GM18909 (cell line): ENCODE results near the gene COL4A1.

Experiments
- ATAC-seq: cut with Tn5 transposase; IDR thresholded peaks from one replicate; pipeline ENCODE4 v1.9.1; 2021; ENCODE audit warnings: mild to moderate bottlenecking; ENCODE audit not compliant: unreplicated experiment, poor library complexity

The COL4A1 gene

DNA sequence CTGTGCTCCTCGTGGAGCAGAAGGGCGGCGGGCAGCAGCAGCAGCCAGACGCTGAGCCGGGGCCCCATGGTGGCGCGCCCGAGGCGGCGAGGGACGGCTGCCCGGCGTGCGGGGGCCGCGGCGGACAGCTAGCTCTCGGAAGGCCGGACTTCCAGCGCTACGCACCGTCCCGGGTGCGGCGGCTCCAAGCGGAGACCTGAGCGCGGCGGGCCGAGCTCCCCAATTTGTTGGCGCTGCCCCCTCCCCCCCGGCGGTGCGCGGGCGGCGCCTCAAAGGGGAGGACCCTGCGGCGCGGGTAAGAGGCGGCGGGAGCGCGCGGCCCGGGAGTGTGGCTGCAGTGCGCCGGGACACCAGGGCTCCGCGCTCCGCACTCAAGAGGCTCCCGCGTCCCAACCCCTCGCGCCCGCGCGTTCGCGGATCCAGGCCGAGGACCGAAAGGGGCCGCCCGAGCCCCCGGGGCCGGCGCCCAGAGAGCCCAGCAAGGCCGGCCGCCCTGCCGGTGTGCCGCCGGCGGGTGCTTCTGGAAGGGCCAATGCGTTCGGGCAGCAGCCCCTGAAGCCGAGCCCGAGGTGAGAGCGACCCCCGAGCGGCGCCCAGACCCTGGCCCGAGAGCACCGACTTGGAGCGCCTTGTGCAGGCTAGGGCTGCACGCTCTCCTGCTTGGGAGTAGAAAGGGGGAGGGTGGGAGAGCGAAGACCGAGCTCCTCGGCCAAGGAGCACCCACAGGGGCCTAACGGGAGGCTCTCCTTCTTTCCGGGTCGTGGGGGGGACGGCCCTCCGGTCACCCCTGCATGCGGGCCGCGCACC, at the start of gene COL4A1, which contains the start of gene COL4A2:
TSS of gene COL4A1 (minus strand) at position 198 of the 807 bp plus-strand sequence. CDS start at position 68, 130 bp downstream.
TSS of gene COL4A2 (plus strand) at position 325 of the 807 bp plus-strand sequence. CDS start 620 bp downstream, outside the sequence.
- ATAC-seq = no peak

- ATAC-seq = no peak
These were observed 49.4 kb upstream of the COL4A1 start for GRCh38 chr13:110356362-110356761.

DNA sequence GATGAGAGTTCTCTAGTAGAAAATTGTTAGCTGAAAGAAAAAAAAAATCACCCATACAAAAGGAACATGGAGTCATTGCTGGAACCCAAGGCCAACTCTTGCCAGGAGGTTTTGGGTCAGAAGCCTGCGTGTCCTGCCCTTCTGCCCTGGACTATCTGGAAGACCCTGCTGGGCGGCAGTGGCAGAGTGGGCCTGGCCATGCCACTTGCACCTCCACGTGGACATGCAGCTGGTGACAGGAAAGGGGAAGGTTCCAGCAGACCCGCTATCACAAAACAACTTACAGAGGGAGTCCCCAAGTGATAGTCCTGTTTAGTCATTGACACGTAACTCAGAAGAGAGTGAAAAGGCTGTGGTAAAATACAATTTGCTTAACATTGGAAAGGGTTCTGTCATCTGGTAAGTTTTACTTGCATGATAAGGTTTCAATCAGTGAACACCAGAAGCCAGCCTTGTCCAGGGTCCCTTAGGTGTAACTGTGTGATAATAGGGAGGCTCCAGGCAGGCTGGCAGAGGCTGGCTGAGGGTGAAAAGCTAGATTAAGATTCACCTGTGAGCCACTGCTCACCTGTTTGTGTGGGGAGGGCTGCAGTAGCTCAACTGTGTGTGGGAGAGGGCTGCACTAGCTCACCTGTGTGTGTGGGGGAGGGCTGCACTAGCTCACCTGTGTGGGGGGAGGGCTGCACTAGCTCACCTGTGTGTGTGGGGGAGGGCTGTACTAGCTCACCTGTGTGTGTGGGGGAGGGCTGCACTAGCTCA, 47.9 kb upstream of the COL4A1 start:
- ATAC-seq = no peak

DNA sequence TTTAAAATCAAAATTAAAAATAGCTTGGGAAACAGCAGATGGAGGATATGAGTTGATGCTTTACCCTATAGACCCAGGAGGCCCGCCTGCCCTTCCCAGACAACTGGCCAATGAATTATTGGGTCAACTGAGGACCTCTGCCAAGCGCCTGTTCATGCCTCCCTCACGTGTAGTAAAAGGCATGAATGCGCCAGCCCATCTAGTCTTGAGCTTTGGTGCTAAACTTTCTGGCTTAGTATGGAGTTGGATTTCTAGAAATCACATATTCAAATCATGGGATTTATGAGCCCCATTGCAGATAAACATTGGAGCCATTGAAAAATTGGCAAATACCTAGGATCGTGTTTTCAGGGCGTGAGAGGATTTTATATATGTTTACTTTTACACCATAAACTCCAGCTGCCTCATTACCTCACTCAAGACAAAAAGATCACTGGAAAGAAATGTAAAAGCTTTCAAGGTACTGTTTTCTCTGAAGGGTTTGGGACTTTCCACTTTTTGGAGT, 47.2 kb upstream of the COL4A1 start:
- no peak for ATAC-seq

DNA sequence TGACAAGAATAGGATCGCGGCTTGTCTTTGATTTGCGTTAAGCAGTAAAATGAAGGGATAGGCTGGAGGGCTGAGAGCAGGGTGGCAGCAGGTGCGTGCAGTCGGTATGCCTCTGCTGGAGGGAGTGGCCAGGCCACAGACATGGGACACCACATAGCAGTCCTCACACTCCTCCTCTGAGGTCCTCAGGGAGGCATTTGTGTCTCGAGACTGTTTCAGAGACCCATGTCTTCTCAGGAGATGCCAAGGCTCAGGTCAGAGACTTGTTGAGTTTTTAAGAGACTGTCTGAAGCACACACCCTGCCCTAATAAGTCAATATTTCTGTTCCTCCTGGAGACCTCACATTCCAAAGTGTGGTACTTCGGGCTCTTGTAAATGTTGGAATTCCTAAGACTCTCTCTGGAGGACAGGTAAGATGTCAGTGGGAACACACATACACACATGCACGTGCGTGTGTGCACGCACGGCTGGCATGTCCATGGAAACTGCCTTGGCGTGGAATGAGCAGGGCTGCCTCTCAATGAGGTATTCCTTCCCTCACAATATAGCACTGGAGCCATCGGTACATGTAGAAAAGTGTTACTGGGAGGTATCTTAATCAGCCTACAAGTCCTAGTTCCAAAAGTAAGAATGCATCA, 46.5 kb upstream of the COL4A1 start:
- no peak for ATAC-seq

DNA sequence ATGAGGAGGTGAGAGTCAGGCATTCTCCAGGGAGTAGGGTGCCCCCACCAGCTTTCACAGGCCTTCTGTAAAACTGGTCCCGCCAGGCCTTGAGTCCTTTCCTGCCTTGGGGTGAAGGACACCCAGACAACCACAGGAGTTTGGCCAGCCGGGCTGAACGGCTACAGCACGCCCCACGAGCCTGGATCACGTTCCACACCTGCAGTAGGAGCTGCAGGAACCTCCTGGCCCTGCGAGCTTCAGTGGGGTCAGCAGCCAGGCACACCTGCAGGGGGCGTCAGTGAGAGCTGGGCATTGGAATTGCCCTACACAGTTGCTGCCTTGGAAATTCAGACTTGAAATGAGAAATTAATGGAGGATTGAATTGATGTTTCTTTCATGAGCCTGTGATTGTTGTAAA, 45.8 kb upstream of the COL4A1 start:
- ATAC-seq = no peak

DNA sequence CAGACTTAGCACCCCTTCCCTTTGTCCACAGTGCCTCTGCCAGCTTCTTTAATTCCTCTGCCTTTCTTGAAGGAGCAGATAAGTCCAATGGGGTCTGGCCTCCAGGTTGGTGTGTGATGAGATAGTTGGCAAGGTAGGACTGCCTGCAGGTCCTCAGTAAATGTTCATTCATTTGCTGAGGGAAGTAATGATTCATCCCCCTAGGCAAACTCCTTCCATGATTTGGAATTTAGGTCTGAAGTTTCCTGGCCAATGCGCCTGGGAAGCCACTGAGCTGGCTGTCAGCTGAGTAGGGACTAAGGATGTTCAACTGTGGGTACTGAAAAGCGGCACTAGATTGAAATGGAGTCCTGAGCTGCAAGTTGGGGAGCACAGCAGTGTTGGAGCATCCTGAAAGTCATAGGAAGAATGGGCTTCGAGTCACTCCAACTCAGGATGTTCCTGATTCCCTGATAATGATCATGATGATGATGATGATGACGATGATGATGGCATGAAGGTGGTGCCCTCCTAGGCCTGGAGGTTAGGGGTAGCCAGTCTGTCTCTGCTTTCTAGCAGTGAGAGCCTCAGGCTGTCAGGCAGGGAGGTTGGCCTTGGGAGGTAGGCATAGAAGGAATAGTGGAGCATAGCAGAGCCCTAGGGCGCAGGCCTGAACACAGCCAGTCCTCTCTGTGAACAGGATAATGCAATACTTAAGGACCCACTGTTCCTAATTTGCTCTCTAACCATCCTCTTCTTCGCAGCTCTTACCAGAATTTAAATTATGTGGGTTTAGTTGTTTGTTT, 44.9 kb upstream of the COL4A1 start:
- ATAC-seq = no peak

GRCh38 chr13:110350509-110350908, 43.6 kb upstream of the COL4A1 start:
- ATAC-seq = no peak

- no peak for ATAC-seq
These were observed 43.1 kb upstream of the COL4A1 start for GRCh38 chr13:110350049-110350448.

GRCh38 chr13:110349239-110349638, 42.3 kb upstream of the COL4A1 start:
- no peak for ATAC-seq

GRCh38 chr13:110348309-110349105, 41.5 kb upstream of the COL4A1 start:
- no peak for ATAC-seq

DNA sequence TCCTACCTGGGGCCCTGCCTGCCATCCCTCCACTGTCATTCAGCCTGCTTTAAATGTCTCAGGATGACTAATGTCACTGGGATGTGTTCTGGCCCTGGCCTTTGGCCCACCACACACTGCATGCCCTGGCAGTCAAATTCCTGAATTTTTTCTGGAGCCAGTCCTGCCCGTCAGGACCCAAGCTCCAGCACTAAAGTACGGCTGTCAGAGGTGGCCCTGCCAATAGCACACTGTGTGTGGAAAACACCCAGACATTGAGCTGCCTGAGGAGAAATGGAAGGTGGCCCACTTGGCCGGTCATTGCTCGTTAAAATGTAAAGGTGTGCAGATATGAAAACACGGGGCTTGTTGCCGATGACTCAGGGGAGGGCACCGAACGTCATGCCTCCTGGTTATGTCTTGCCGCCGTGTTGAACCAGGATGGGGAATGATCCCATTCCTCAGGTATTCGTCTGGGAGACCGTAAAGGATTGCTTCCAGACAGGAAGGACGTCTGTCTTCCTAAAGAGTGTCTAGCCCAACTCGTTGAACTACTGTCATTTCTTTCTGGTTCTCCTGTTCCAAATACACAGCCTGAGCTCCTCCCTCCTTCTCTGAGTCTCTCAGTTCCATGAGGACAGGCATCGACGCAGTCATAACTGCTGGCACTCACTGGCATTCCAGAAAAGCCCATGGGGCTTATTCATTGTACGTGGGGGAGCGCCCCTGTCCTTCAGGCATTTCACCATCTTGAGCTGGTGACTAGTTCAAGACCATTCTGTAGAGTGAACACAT, 40.8 kb upstream of the COL4A1 start:
- ATAC-seq = no peak

DNA sequence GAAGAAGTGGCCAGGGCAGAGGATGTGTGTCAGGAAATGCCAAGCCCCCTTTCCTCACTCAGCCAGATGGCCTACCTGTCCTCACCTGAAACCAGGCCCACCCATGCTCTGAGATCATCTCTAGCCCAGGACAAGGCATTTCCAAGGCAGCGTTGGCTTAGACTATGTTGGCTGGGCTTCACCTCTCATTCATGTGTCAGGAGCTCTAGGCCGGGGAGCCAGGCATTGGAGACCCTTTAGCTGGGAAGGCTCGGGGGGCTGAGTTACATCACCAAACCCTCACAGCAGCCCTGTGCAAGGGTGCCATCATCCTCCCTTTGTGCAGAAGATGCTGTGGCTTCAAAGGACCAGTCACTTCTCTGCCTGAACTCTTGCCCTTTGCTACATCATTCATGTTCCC, 40.1 kb upstream of the COL4A1 start:
- no peak for ATAC-seq

- ATAC-seq = no peak
These were observed 39.7 kb upstream of the COL4A1 start for GRCh38 chr13:110346661-110347067.

- ATAC-seq = no peak
These were observed 38.7 kb upstream of the COL4A1 start for GRCh38 chr13:110345701-110346100.

DNA sequence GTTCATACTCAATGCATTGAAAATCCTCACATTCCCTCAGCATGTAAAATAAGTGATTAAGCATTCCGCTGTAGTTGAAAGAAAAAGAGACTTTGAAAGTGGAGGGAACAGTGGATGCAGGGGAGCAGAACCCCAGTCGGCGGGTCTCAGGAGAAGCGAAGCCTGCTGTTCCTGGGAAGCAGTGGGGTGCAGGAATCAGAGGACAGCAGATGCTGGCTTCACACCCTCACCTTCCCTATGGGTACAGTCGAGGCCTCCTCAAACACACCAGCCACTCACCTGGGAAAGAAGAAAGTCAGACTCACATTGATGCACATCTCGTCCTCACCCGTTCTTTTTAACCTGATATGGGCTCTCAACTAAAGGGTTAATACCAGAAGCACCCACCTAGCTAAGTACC, 38.3 kb upstream of the COL4A1 start:
- no peak for ATAC-seq

DNA sequence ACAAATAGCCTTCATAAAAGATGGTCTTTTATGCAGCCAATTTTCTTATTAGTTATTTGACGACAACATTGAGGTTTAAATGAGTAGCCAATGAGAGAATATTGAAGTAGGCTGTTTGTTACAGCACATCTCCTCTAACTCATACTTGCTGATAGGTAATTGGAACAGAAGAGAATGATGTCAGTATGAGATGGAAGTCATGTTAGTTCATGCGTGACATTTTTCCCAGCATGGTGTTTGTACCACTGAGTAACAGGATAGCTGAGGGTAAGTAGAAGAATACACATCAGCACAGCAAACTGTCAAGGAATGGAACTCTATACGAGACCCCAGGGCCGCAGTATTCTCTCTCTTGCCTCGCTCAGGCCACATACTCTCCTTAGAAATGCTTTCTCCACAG, 37.4 kb upstream of the COL4A1 start:
- no peak for ATAC-seq

DNA sequence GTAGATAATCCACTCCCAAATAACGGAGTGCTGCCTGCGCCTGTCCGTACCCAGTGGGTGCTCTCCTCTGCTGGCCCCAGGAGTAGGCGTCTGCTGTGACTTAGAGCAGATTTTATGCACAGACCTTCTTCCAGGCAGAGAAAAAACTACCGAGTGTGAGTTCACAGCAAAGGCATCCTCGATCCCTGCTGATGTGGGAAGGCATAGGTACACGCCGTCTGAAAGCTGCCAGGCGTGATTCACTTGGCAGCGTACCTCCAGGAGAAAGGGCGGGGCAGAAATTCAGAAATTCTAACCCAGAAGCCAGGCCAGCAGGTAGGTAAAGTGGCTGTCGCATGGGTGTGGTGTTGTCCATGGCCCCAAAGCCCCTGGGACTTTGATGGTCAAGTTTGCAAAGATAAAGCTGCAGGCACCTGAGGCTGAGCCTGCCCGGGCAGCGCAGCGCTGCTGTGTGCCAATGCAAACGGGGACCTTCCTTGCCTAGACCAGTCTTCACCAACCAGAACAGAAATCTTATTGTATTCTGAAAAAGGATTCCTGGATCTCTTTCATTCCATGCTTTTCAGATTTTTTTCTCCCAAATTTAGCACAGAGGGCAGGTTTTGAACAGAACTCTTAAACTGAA, 36.4 kb upstream of the COL4A1 start:
- no peak for ATAC-seq
